Prostate gland (tissue), 2 donors: ENCODE results near the gene SORBS2.

Experiments
- POLR2A ChIP-seq: fragments of 450-650 bp; IDR thresholded peaks from one replicate; pipeline ENCODE4 v1.6.1; 2016; ENCODE audit warnings: antibody characterized with exemption, mild to moderate bottlenecking
- TF ChIP-seq, protein P1 (sequence below), 4 experiments: fragments of 200-600 bp in 2 of 4; fragments of 450-650 bp in 2 of 4; sonication (generic) in 2 of 4; IDR thresholded peaks; 1 replicate in 3 of 4; 2 replicates in 1 of 4; pipeline ENCODE4 v1.5.1; 2016 to 2019; ENCODE audit warnings: antibody characterized with exemption in 4 of 4, mild to moderate bottlenecking in 2 of 4, moderate library complexity in 2 of 4

GRCh38 chr4:185834778-185835177 lies 22.8 kb upstream of the SORBS2 start:
- no peak for TF ChIP-seq POLR2A
- TF ChIP-seq, protein P1, sequence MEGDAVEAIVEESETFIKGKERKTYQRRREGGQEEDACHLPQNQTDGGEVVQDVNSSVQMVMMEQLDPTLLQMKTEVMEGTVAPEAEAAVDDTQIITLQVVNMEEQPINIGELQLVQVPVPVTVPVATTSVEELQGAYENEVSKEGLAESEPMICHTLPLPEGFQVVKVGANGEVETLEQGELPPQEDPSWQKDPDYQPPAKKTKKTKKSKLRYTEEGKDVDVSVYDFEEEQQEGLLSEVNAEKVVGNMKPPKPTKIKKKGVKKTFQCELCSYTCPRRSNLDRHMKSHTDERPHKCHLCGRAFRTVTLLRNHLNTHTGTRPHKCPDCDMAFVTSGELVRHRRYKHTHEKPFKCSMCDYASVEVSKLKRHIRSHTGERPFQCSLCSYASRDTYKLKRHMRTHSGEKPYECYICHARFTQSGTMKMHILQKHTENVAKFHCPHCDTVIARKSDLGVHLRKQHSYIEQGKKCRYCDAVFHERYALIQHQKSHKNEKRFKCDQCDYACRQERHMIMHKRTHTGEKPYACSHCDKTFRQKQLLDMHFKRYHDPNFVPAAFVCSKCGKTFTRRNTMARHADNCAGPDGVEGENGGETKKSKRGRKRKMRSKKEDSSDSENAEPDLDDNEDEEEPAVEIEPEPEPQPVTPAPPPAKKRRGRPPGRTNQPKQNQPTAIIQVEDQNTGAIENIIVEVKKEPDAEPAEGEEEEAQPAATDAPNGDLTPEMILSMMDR (IDR thresholded peaks at IDR 0.05) = no peak
